ENCODE data around the gene ARFGEF2. TPM values are rescaled to one million over a fixed set of nuclear protein-coding genes. Genes with fewer than 3 reads are reported as not detected.

Gene ARFGEF2
- total RNA-seq, 1 experiment from 2014 or later: 22.2 TPM

DNA sequence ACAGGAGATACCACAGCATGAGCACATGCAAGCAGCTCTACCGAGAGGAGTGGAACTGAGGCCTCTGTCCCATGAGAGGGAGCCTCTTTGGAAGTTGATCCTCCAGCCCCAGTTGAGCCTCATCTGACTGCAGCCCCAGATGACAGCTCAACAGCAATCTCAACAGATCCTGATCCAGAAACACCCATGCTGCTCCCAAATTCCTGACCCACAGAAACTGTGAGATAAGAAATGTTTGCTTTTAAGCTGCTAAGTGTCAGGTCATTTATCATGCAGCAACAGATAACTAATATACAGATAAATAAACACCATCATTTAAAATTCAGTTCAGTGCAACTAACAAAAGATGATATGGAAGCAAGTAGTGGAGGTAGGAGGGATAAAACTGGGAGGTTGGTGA is 4.8 kb upstream of the ARFGEF2 start:
- H3K27me3 ChIP-seq (ENCODE audit: insufficient read depth, low read length): no peaks in the 10 kb centered on the region
- DNase-seq (ENCODE audit: low read depth, low spot score) (no peak), ATAC-seq (no peak)
- ChIA-PET CTCF (interaction anchor here (2.9 kb wide), 1 partner anchor 259 kb away, joined by 11 read pairs; no protein-coding TSS in a partner anchor), RAD21 (ENCODE audit: low non-redundant PET in 1 of 2, low total read pairs in 2 of 2, uncharacterized antibody in 2 of 2, unreplicated experiment in 2 of 2) (interaction anchor here in 1 of 2 experiments (1.1 kb wide), 1 partner anchor 259 kb away, joined by 3 read pairs; no protein-coding TSS in a partner anchor), POLR2A (interaction anchor here (1.1 kb wide), 1 partner anchor 259 kb away, joined by 3 read pairs; no protein-coding TSS in a partner anchor)
- no peaks in the 10 kb centered on the region for H3K9me2 ChIP-seq (ENCODE audit: insufficient read depth)
- H4K20me1 ChIP-seq (ENCODE audit: insufficient read depth): no peaks in the 10 kb centered on the region
- H3K4me3 ChIP-seq (replicated peaks in 1 of 2; ENCODE audit: low read depth in 1 of 2, low read length in 2 of 2): no peak overlapping the region
- no peak overlapping the region for H2AFZ ChIP-seq (ENCODE audit: low read depth, low read length, poor library complexity, severe bottlenecking)
- BruUV-seq (replicated peaks): no TSS peak
- H3K9ac ChIP-seq (ENCODE audit: low read length): no peak overlapping the region
- H3K9me3 ChIP-seq (ENCODE audit: control insufficient read depth in 1 of 2, insufficient read depth in 1 of 2, low read depth in 1 of 2, low read length in 2 of 2): no peaks in the 10 kb centered on the region
- intact Hi-C loops (cut with micrococcal nuclease): no loop called here
- TF ChIP-seq, protein P1, sequence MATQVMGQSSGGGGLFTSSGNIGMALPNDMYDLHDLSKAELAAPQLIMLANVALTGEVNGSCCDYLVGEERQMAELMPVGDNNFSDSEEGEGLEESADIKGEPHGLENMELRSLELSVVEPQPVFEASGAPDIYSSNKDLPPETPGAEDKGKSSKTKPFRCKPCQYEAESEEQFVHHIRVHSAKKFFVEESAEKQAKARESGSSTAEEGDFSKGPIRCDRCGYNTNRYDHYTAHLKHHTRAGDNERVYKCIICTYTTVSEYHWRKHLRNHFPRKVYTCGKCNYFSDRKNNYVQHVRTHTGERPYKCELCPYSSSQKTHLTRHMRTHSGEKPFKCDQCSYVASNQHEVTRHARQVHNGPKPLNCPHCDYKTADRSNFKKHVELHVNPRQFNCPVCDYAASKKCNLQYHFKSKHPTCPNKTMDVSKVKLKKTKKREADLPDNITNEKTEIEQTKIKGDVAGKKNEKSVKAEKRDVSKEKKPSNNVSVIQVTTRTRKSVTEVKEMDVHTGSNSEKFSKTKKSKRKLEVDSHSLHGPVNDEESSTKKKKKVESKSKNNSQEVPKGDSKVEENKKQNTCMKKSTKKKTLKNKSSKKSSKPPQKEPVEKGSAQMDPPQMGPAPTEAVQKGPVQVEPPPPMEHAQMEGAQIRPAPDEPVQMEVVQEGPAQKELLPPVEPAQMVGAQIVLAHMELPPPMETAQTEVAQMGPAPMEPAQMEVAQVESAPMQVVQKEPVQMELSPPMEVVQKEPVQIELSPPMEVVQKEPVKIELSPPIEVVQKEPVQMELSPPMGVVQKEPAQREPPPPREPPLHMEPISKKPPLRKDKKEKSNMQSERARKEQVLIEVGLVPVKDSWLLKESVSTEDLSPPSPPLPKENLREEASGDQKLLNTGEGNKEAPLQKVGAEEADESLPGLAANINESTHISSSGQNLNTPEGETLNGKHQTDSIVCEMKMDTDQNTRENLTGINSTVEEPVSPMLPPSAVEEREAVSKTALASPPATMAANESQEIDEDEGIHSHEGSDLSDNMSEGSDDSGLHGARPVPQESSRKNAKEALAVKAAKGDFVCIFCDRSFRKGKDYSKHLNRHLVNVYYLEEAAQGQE (IDR thresholded peaks at IDR 0.05; ENCODE audit: low read depth): no peak
- no peak for TF ChIP-seq EZH2 (IDR thresholded peaks at IDR 0.05)
- TF ChIP-seq POLR2A (IDR thresholded peaks at IDR 0.05; ENCODE audit: borderline replicate concordance, extremely low read depth, insufficient read depth, insufficient read length): no peak
- TF ChIP-seq CBX3 (IDR thresholded peaks at IDR 0.05; ENCODE audit: low read depth): no peak
- no peak for TF ChIP-seq ZNF274 (IDR thresholded peaks at IDR 0.05; ENCODE audit: low read depth, low read length)
- TF ChIP-seq RAD21 (IDR thresholded peaks at IDR 0.05; ENCODE audit: low read depth): no peak
- TF ChIP-seq, protein P2, sequence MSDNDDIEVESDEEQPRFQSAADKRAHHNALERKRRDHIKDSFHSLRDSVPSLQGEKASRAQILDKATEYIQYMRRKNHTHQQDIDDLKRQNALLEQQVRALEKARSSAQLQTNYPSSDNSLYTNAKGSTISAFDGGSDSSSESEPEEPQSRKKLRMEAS (IDR thresholded peaks at IDR 0.05): no peak
- H3K4me1 ChIP-seq (ENCODE audit: control insufficient read depth in 1 of 2, insufficient read depth in 2 of 2, low read length in 2 of 2): peaks cover 0 to 9% of the 10 kb centered on the region in 2 experiments; a peak in 1 of 4 replicates
- no peaks in the 10 kb centered on the region for H3K36me3 ChIP-seq (ENCODE audit: control insufficient read depth in 1 of 2, insufficient read depth in 2 of 2, low read length in 2 of 2)
- H3K27ac ChIP-seq (ENCODE audit: low read depth, low read length): no peak overlapping the region
- peaks cover under 1% of the 10 kb centered on the region; the same call in 1 of the 2 replicates for H3K79me2 ChIP-seq (ENCODE audit: insufficient read depth, low read length)
- H3K4me2 ChIP-seq (ENCODE audit: low read length): no peak overlapping the region
